GM18498 (cell line): Measurements from ENCODE around the gene SLIT3.

Experiments
- ATAC-seq: cut with Tn5 transposase; IDR thresholded peaks from one replicate; pipeline ENCODE4 v1.9.1; 2021; ENCODE audit warnings: mild to moderate bottlenecking, moderate library complexity; ENCODE audit not compliant: unreplicated experiment

The SLIT3 gene

GRCh38 chr5:168790002-168790635, 510.8 kb downstream of the SLIT3 start:
- no peak for ATAC-seq

GRCh38 chr5:168788786-168789185, 512.2 kb downstream of the SLIT3 start:
- ATAC-seq = no peak

- no peak for ATAC-seq
These were observed 512.8 kb downstream of the SLIT3 start for GRCh38 chr5:168788107-168788506.

DNA sequence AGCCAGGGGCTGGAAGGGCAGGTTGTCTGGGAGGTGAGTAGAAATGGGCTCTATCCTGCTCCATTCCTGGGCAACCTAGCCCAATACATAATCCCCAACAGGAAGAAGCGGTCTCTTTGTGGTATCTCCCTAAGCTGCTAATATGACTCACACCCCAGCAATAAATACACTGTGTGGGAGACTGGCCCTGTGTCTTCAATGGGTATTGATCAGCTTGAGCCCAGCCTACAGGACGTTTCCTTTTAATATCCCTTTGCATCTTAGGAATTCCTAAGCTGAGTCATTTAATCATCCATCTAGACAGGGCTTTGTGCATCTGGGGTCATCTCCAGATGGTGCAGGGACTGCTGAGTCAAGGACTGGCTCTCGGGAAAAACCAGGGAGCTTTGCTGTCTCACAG, 514.8 kb downstream of the SLIT3 start:
- ATAC-seq = no peak

DNA sequence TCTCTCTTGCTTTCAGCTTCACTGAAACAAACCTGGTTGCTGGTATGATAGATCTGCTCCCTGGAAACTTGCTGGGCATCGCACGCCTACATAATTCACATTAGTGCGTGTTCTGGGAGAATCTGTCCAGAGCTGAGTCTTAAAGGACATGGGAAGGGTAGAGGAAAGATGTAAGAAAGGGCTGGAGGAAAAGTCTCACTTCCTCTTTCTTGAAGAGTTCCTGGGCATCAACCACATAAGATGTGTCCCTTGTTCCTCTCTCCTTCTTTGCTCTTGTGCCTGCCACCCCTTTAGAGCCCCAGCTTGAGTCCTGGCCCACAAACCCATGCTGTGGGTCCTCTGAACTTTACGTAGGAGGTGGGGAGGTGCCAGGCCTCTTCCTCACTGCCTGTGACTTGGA, 516.5 kb downstream of the SLIT3 start:
- no peak for ATAC-seq

GRCh38 chr5:168781941-168782571, 518.9 kb downstream of the SLIT3 start:
- ATAC-seq = no peak

GRCh38 chr5:168780888-168781287, 520.1 kb downstream of the SLIT3 start:
- no peak for ATAC-seq

GRCh38 chr5:168779333-168779732, 521.6 kb downstream of the SLIT3 start:
- ATAC-seq = no peak

- ATAC-seq = no peak
These were observed 522.4 kb downstream of the SLIT3 start for GRCh38 chr5:168778536-168778935.

- ATAC-seq = no peak
These were observed 523.3 kb downstream of the SLIT3 start for GRCh38 chr5:168777651-168778050.

DNA sequence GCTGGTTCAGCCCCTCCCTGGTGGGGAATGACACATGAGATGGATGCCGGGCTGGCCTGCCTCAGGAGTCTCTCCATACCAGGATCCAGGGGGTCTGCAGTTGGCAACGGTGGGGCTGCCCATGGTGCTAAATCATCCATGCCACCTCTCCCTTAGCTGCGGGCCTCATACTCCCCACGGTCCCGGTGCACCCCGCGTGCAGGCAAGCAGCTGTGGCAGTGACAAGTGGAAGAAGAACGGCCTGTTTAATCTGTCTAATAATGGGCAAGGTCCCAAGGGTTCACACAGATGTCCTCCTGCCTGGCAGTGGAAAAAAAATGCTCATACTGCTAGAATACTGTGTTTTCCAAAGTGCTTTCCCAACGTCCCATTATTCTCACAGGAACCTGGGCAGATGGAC, 524.9 kb downstream of the SLIT3 start:
- ATAC-seq = no peak

- no peak for ATAC-seq
These were observed 527.7 kb downstream of the SLIT3 start for GRCh38 chr5:168773226-168773625.

- no peak for ATAC-seq
These were observed 528.5 kb downstream of the SLIT3 start for GRCh38 chr5:168772316-168772961.

DNA sequence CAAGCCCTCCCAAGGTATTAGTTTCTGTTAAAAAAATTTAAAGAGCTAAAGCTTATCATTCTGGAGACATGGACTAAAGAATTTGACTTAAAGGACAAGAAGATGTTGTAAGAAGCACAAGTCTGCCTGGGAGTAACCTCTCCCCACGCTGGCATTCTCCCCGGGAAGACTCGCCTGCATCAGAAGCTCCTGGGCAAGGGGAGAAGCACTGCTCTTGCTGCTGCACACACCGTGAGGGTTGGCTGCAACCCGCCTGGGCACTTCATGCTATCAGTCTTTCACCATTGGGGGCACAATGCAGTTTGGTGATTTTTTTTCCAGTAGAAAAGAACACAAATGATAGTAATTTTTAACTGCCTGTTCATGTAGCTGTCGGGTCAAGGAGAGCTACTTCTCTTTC, 529.3 kb downstream of the SLIT3 start:
- ATAC-seq = no peak

GRCh38 chr5:168770996-168771395, 529.9 kb downstream of the SLIT3 start:
- ATAC-seq = no peak

- no peak for ATAC-seq
These were observed 530.9 kb downstream of the SLIT3 start for GRCh38 chr5:168770036-168770498.

DNA sequence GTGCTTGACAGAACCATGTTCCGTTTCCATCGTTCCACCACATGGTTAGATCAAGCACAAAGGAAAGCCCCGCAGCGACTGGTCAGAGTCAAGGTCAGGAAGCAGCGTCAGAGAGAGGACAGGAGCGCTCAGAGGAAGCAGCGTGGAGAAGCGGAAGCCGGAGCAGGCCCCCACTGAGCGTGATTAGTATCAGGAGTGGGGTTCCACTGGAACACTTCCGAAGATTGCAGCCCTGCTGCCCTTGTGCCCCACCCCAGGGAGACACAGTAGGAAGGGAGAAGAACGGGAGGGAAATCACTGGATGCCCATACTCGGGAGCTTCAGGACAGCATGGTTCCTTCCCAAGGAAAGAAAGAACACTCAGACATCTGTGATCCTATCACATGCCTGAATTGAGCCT, 532.8 kb downstream of the SLIT3 start:
- ATAC-seq = no peak

DNA sequence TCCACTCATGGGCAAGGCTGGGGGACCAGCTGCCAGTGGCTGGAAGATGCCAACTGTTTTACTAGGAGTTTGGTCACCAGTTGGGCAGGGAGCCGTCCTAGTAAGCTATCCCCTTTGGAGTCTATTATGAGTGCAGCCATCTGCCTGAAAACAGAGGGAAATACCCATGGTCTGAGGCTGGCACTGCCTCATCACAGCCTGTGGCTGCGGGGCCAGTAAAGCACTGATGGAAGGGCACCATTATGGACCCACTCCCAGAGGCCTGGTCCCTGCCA, 534.6 kb downstream of the SLIT3 start:
- no peak for ATAC-seq

GRCh38 chr5:168765551-168766425, 535.2 kb downstream of the SLIT3 start:
- no peak for ATAC-seq

- ATAC-seq = no peak
These were observed 535.8 kb downstream of the SLIT3 start for GRCh38 chr5:168765086-168765550.
